Dedifferentiated amniotic fluid mesenchymal stem cell (primary cell): ENCODE results near the gene IQCK.

Source experiments
- DNase-seq: peaks from one replicate; pipeline ENCODE4 v3.0.0-alpha.2; 2016; ENCODE audit errors: extremely low spot score

IQCK gene

DNA sequence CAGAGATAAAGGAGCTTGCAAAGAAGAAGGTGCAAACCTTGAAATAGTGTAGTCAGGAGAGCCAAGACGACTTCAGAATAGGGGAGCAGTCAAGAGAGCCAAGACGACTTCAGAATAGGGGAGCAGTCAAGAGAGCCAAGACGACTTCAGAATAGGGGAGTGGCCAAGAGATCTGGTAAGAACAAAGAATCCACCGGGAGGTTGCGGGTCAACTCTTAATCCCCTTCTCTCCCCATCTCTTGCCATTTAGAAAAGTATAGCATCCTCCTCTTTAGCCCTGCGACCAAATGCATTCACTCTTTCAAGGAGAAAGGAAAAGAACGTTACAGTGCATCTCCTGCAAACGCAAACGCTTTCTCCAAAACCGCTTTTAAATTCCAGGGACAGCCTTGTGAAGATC is 757 bp upstream of the IQCK start:
- DNase-seq: no peak

- DNase-seq: no peak
Observed at GRCh38 chr16:19718624-19718965, 524 bp downstream of the IQCK start.

- no peak for DNase-seq
Observed at GRCh38 chr16:19722269-19722952, 4.3 kb downstream of the IQCK start.

DNA sequence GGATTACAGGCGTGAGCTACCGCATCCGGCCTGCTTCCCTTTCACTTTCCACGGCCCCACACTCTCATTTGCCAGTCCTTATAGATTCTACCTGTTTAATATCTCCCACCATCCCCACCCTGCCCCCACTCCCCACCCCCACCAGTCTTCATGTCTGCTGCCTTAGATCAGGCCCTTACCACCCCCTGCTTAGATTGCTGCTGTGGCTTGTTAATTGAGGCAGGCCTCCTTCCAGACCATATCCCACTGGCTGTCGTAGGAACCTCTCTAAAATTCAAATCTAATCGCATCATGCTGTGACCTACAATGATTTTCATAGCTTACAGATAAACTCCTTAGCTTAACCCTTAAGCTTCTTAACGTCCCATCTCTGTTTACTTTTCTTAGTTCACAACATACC is 4.9 kb downstream of the IQCK start:
- DNase-seq: no peak

DNA sequence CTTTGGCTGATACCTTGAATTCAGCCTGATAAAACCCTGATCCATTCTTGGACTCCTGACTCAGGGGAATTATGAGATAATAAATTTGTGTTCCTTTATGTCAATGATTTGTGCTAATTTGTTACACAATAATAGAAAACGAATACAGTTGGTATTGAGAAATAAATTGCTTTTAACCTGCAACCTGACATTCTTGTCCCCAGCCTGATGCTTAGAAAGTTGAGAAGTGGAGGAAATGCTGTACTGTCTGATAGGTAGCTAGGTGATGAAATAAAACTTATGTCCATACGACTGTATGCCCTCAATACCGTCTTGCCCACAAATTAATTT is 10.5 kb downstream of the IQCK start:
- no peak for DNase-seq

DNA sequence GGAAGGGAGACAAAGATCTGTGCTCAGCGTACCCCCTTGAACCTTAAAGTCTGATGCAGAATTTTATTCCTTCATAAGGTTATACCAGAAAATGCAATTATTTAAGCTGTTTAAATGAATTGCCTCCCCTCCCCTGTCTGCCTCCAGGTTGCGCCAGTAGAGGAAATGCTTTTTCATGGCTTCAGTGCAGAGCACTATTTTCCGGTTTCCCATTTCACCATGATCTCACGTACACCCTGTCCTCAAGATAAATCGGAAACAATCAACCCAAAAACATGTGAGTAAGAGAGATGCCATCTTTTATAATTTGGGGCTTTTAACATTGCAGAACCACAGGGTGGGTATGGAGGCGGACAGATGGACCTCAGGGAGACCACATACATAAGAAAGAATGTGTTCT is 15.5 kb downstream of the IQCK start:
- no peak for DNase-seq

GRCh38 chr16:19735074-19735867 is 17.2 kb downstream of the IQCK start:
- DNase-seq: no peak

GRCh38 chr16:19737306-19738038 is 19.4 kb downstream of the IQCK start:
- DNase-seq: no peak

DNA sequence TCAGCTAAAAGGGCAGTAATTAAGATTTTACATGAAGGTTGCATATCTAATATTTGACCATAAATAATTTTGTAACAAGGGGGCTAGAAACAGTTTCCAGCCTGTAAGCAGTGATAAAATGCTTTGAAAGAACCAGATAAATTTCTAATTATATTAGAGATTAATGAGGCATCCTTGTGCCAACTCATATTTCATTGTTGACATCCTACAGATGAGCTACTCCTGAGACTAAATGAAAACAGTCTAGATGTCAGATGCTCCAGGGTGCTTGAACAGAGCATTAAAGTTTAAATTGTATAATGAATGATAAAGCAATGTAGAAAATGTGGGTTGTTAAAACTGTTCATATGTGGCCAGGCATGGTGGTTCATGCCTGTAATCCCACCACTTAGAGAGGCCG is 23.3 kb downstream of the IQCK start:
- DNase-seq: no peak

DNA sequence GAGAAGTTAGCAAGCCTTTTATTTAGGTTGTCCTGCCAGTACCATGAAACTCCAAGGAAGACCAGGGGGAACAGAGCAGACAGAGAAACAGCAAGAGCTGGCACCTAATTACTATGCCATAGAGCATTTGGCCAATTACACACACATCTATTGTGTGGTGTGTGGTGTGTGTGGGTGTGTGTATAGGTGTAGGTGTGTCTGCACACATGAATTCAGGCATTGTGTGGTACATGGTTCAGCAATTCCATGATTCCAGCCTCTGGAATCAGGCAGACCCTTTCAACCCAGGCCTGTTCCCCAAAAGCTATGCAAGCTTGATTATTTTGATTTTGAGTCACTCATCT is 25.7 kb downstream of the IQCK start:
- DNase-seq: no peak

DNA sequence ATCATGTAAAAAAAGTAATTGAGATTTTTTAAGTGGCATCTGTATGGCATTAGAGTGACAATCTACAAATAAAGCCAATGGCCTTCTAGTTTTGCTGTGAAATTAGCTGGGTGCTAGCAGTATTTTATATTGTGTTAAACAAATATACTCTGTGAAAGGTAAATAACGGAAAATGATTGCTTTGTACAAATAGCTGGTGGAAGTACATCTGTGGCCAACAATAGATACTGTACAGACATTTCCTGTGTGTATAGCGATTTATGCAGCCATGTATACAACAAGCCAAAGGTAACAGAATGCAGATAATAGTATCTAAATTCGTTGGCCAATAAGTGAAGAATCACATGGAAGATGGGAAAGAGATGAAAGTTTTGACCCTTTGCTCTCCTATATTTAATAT is 26.6 kb downstream of the IQCK start:
- no peak for DNase-seq

- no peak for DNase-seq
Observed at GRCh38 chr16:19745286-19746010, 27.4 kb downstream of the IQCK start.

DNA sequence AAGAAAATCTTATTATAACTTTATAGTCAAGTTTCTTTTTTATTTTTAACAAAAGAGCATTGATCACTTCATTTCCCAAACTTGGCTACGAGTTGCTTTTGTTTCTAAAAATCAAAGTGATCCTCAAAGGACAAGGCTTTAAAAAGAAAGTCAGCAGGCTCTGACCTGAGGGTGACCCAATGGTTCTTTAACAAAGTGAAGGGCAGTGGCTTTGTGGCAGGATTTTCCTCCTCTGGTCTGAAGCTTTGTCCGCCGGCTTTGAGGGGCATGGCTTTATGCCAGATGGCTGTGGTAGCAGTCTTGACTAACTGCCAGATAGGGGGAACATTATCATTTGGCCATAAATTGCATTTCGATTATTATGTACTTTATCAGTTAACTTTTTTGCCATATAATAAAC is 28.5 kb downstream of the IQCK start:
- DNase-seq: no peak

- no peak for DNase-seq
Observed at GRCh38 chr16:19748389-19749168, 30.5 kb downstream of the IQCK start.

DNA sequence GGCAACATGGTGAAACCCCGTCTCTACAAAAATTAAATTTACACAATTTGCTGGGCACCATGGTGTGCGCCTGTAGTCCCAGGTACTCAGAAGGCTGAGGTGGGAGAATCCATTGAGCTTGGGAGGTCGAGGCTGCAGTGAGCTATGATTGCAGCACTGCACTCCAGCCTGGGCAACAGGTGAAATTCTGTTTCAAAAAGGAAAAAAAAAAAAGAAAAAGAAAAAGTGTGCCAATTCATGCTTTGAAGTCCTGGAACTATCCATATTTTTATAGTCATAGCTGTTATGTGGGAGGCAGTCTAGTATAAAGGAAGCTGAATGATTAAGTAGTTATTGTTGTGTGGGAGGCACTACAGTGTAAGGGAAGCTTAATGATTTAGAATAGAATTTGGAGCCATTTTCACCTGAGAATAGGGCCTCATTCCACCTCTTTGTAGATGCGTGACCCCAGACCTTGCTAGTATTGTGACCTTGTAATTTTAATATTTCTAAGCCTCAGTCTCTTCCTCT is 31.6 kb downstream of the IQCK start:
- no peak for DNase-seq

DNA sequence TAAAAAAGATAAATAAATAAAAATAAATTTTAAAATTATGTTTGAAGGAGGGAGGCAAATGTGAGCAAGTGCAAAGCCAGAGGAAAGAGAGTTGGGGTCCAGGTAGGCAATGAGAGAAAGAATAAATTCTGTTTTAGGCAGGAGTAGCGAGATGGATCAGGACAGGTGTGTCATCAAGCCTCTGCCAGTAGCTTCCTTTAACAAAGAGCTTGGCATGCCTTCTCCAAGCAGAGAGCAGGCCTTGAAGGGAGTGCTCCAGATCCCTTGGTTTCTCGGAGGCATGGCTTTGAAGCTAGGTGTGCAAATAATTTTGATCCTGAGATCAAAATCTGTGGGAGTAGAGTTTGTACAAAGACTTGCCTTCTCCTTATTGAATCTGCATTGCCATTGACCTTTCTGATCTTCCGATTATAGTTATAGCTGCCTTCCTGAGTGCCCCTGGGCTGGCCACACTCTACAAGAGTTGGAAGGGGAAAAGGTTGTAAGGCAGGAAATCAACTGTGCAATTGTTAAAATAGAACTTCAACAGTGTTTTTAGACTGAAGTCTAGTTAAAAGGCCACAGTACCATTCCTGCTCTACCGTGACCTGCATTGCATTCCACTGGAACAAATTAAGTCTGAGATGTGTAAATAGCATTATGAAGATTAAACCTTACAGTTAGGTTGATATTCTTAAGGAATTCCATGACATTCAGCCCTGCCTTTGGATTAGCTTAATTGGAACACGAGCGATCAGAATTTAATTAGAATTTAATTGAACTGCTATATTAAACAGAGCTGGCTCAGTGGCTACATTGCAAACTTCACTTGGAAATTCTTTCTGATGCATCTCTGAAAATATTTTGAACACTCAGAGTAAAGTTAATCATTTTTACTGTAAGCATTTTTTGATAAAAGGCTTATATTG is 33.7 kb downstream of the IQCK start:
- no peak for DNase-seq

DNA sequence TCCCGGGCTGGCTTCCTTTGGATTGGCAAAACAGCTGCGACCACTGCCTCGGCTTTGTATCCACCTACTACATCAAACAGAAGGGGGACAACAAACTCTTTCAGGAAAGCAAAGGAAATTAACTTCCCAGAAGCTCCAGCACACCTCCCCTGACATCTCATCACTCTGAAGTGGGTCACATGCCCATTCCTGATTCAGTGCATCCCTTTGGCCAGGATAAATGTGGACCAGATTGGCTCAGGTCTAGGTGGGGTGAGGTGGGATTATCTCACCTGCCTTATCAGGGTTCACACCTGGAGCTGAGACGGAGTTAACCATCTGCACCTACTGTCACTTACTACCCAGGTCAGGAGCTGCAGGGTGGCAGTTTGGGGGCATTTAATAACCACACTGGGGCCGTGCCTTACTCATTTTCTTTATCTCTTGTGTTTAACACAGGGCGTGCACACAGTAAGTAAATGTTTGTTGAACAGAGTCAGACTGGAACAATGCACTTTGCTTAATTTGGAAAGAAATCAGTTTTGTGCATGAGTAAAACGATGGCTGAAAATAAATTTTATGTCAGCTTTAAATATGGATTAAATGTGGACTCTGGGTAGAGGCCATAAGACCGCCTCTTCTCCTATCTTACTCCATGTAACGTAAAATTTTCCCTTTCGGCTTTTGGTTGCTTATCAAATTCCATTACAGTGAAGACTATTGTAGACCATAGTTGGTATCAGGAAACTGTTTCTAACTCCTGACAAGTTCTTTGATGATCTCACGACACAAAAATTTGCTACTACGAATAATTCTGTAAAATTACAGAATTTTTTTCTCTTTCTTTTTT is 36.0 kb downstream of the IQCK start:
- no peak for DNase-seq

GRCh38 chr16:19754644-19755036 is 36.6 kb downstream of the IQCK start:
- DNase-seq: no peak

- no peak for DNase-seq
Observed at GRCh38 chr16:19755268-19755667, 37.2 kb downstream of the IQCK start.

DNA sequence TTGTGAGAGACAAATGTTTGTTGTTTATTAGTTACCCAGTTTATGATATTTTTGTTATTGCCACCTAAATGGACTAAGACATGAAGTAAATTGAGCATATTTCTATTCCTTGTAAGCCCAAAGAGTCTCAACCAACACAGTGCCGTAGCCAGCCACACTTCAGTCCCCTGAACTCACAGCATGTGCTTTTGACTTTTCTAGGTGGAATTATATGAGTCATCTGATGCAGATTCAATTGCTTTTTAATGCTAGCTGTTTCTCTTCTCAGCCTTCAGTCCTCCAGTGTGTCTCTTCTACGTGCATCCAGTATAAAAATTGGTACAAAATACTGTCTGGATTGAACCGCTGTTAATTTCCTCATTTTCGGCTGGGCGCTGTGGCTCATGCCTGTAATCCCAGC is 39.0 kb downstream of the IQCK start:
- no peak for DNase-seq
